Thoracic aorta (tissue), 2 donors: ENCODE measurements around the gene SDK2. TPM values are rescaled to one million over a fixed set of nuclear protein-coding genes. Genes with fewer than 3 reads are reported as not detected.

Experiments used
- ATAC-seq: fragments of 150-250 bp; one replicate; pipeline ENCODE4 v1.8.0; 2017; ENCODE audit warnings: low read depth; ENCODE audit not compliant: insufficient number of reproducible peaks, low FRiP score
- DNase-seq: peaks from one replicate; pipeline ENCODE4 v3.0.0-alpha.2; 2020; ENCODE audit warnings: low spot score
- H3K27ac ChIP-seq, 2 donors: fragments of 200-600 bp; sonication (generic); 1 replicate in 1 of 2; 2 replicates in 1 of 2; pipeline ENCODE4 v1.5.1; 2016; ENCODE audit warnings: mild to moderate bottlenecking in 2 of 2, moderate library complexity in 2 of 2
- H3K27me3 ChIP-seq: fragments of 200-600 bp; sonication (generic); replicated peaks from 2 replicates; pipeline ENCODE4 v1.6.0; 2016; ENCODE audit warnings: mild to moderate bottlenecking; ENCODE audit not compliant: insufficient read depth
- H3K36me3 ChIP-seq: fragments of 200-600 bp; sonication (generic); one replicate; pipeline ENCODE4 v1.5.1; 2016
- H3K4me1 ChIP-seq, 2 donors: fragments of 200-600 bp; sonication (generic); 1 replicate in 1 of 2; 2 replicates in 1 of 2; pipeline versions ENCODE4 v1.5.1 to v1.6.0; 2016; ENCODE audit warnings: low read depth in 2 of 2, mild to moderate bottlenecking in 1 of 2; ENCODE audit not compliant: control insufficient read depth in 1 of 2
- H3K4me3 ChIP-seq: fragments of 200-600 bp; sonication (generic); 2 replicates; pipeline ENCODE4 v1.5.1; 2016; ENCODE audit warnings: mild to moderate bottlenecking
- H3K9me3 ChIP-seq: fragments of 200-600 bp; sonication (generic); 2 replicates; pipeline ENCODE4 v1.5.1; 2016
- total RNA-seq, 2 donors: library from RNA; depleted of rRNA; stranded (reverse); fragments of >200 nt; gene quantifications; one replicate each; pipeline versions ENCODE4 v1.1.0 to v1.2.3, GENCODE V29; 2016
- TF ChIP-seq, protein P1 (sequence below): fragments of 200-600 bp; sonication (generic); IDR thresholded peaks from one replicate; pipeline ENCODE4 v1.5.1; 2019; ENCODE audit warnings: antibody characterized with exemption

SDK2 gene
- total RNA-seq, 2 donors from 2014 or later, result 6.0 to 8.9 TPM

DNA sequence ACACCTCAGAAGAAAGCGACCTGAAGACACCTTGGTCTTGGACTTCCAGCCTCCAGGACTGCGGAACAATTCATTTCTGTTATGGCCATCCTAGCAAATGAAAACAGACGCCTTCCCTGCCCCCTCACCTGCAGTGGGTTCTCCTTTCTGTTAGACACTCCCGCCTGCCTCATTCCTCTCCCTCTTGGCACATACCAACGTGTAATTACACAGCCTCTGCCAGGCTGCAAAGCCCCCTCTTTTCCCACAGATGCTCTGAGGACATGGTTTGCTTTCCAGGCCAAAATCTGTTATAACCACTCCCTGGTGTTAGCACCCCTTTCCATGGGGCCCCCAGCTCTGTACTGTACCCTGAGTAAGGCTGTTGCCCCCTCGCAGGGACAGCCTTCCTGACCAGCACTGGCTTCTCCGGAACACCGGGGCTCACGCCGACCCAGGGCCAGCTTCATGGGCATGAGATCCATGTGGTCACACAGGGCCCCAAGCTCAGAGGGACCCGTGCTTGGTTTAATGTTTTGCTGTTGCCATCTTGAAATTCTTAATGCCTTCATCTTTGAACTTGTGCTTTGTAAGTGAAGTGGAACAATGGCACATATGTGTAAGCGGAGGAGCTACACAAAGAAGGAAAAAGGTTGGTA lies 64.1 kb downstream of the SDK2 start:
- Histone ChIP-seq H3K27me3 (no peaks in the 10 kb centered on the region), H3K36me3 (no peaks in the 10 kb centered on the region), H3K9me3 (no peaks in the 10 kb centered on the region), H3K27ac (no peak overlapping the region), H3K4me3 (no peak overlapping the region), H3K4me1 (no peaks in the 10 kb centered on the region)
- TF ChIP-seq, protein P1, sequence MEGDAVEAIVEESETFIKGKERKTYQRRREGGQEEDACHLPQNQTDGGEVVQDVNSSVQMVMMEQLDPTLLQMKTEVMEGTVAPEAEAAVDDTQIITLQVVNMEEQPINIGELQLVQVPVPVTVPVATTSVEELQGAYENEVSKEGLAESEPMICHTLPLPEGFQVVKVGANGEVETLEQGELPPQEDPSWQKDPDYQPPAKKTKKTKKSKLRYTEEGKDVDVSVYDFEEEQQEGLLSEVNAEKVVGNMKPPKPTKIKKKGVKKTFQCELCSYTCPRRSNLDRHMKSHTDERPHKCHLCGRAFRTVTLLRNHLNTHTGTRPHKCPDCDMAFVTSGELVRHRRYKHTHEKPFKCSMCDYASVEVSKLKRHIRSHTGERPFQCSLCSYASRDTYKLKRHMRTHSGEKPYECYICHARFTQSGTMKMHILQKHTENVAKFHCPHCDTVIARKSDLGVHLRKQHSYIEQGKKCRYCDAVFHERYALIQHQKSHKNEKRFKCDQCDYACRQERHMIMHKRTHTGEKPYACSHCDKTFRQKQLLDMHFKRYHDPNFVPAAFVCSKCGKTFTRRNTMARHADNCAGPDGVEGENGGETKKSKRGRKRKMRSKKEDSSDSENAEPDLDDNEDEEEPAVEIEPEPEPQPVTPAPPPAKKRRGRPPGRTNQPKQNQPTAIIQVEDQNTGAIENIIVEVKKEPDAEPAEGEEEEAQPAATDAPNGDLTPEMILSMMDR, result no peak
- DNase-seq, result no peak
- no peak for ATAC-seq

DNA sequence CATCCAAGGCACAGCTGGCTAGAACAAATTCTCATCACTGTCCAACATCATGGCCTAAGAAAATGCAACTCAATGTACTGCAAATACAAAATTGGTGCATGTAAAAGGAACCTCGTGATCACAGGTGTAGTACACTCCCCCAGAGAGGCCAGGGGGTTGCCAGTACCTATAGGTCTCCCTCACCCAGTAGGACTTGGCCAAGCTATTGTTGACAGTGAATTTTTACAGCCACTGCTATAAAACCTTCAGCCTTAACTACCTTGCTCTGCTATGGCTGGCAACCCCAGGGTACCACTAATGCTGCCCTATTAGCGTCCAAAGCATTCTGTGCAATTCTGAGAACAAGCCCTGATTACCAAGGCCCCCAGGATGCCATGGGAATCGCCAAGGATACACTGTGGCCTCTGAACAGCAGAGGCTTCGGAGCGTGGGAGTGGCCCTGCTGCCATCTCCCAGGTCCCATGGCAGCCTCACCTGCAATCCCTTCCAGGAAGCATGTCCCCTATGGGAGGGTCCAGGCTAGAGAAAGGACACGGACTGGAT lies 67.6 kb downstream of the SDK2 start:
- H3K27ac ChIP-seq, result no peak overlapping the region
- H3K36me3 ChIP-seq, result no peaks in the 10 kb centered on the region
- TF ChIP-seq, protein P1, result no peak
- H3K4me3 ChIP-seq, result no peak overlapping the region
- no peaks in the 10 kb centered on the region for H3K27me3 ChIP-seq
- H3K4me1 ChIP-seq, result no peaks in the 10 kb centered on the region
- DNase-seq (no peak), ATAC-seq (no peak)
- no peaks in the 10 kb centered on the region for H3K9me3 ChIP-seq

DNA sequence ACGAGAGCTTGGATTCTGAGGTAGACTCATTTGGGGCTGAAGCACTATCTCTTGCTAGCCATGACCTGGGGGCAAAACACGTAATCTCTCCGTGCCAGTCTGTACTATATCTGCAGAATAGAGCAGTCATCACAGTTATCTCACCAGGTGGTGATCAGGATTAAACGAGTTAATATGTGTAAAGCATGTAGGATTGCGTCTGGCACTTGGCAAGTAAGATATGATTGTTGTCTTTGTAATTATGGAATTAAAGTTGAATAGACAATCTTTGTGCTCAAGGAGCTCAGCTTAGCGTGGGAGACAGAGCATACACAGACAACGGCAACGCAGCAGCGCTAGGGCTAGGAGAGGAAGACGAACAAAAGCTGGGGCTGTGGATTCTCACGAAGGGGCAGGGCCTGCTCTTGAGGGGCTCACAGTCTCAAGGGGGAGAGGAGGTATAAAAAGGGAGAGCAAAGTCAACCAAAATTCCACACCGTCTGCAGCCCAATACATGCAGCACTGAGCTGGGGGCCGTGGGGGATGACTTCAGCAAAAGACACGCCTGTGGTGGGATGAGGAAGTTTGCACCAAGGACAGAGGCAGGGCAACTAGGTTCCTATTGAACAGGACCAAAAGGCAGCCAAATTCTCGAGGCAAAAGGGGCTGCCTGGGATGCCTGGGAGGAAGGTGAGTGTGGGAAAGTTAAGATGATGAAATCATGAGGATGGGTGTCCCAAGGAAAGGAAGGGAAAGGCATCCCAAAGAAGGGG lies 68.6 kb downstream of the SDK2 start:
- Histone ChIP-seq H3K27ac (no peak overlapping the region), H3K36me3 (no peaks in the 10 kb centered on the region), H3K4me1 (no peaks in the 10 kb centered on the region), H3K9me3 (no peaks in the 10 kb centered on the region), H3K4me3 (no peak overlapping the region), H3K27me3 (no peaks in the 10 kb centered on the region)
- ATAC-seq (no peak), DNase-seq (no peak)
- TF ChIP-seq, protein P1, result no peak

DNA sequence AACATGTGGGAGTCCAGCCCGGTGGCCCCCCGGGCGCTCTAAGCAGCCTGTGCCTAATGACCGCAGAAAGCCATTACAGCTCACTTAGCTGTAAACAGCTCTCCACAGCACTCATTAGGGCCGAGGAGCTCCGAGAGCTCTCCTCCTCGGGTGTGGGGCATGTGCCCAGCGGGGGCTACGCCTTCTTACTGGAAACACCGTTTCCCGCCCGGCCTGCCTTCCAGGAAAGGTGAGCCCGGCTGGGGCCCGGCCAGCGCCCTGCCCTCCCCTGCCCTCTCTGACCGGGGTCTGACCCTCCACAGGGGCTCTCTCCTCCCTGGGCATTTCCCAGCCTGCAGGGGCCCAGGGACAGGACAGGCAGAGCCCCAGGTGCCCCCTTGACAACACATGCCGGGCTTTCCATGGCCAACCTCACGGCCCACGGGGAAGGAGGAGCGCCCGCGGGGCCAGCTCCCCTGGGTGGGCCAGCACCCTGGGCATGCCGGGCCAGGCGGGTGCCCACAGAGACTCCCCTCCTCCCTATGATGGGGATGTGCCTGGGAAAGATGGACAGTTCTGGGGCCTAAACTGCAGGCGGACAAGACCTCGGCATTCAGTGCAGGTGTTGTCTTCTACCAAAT lies 72.6 kb downstream of the SDK2 start:
- no peaks in the 10 kb centered on the region for H3K27me3 ChIP-seq
- TF ChIP-seq, protein P1, result no peak
- H3K9me3 ChIP-seq, result no peaks in the 10 kb centered on the region
- no peaks in the 10 kb centered on the region for H3K4me1 ChIP-seq
- no peak for DNase-seq
- H3K36me3 ChIP-seq, result no peaks in the 10 kb centered on the region
- no peak overlapping the region for H3K4me3 ChIP-seq
- no peak overlapping the region for H3K27ac ChIP-seq
- no peak for ATAC-seq

DNA sequence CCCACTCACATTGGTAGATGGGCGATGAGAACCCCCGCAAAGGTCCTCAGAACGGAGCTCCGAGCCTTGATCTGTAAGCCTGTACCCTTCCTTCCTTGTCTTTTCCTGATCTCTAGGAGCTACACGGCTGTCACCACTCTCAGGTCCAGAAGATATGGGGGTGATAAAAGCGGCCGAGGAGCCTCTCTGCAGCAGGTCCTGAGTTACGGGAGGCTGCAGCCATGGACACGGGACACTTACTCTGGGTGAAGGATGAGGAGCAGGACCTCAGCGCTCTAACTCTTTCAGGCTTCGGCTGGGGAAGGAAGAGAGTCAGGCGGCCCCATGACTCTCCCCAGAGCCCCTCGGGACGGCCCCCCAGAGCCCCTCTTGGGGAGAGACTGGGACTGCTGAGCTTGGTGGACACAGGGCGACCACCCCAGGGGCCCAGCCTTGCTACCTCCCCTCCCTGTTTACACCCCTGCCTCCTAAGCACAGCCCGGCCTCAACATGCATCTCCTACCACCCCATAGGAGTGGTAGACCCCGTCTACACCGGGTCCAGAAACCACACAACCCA lies 74.4 kb downstream of the SDK2 start:
- ATAC-seq, result no peak
- TF ChIP-seq, protein P1, result no peak
- Histone ChIP-seq H3K4me3 (no peak overlapping the region), H3K4me1 (no peaks in the 10 kb centered on the region), H3K27ac (no peak overlapping the region), H3K36me3 (no peaks in the 10 kb centered on the region), H3K9me3 (no peaks in the 10 kb centered on the region), H3K27me3 (no peaks in the 10 kb centered on the region)
- DNase-seq, result no peak
